H9 (cell line): ENCODE data around the gene GTF2H4. TPM values are rescaled to one million over a fixed set of nuclear protein-coding genes. Genes with fewer than 3 reads are reported as not detected.

Experiments used
- DNase-seq: peaks from one replicate; pipeline ENCODE4 v3.0.0-alpha.2; 2017
- H2AFZ ChIP-seq: one replicate; pipeline ENCODE4 v1.6.1; 2013; ENCODE audit warnings: mild to moderate bottlenecking, low read length, control low read depth, moderate library complexity
- H2AK5ac ChIP-seq: 2 replicates; pipeline ENCODE4 v1.6.1; 2013; ENCODE audit warnings: low read length, control low read depth, mixed read lengths; ENCODE audit not compliant: insufficient read length
- H2BK120ac ChIP-seq: one replicate; pipeline ENCODE4 v1.6.1; 2013; ENCODE audit warnings: low read depth, mild to moderate bottlenecking, low read length, control low read depth, inconsistent platforms; ENCODE audit not compliant: poor library complexity, severe bottlenecking
- H2BK12ac ChIP-seq: 2 replicates; pipeline ENCODE4 v1.6.1; 2013; ENCODE audit warnings: low read length, control low read depth, mixed read lengths, low read depth; ENCODE audit not compliant: insufficient read length
- H2BK15ac ChIP-seq: 2 replicates; pipeline ENCODE4 v1.6.1; 2013; ENCODE audit warnings: low read depth, low read length, control low read depth
- H2BK20ac ChIP-seq: one replicate; pipeline ENCODE4 v1.6.1; 2013; ENCODE audit warnings: low read depth, mild to moderate bottlenecking, low read length, control low read depth, inconsistent platforms; ENCODE audit not compliant: poor library complexity, severe bottlenecking
- H2BK5ac ChIP-seq: 2 replicates; pipeline ENCODE4 v1.6.1; 2013; ENCODE audit warnings: low read length, control low read depth, mixed read lengths; ENCODE audit not compliant: insufficient read length
- H3K14ac ChIP-seq: 2 replicates; pipeline ENCODE4 v1.6.1; 2013; ENCODE audit warnings: low read length, control low read depth; ENCODE audit not compliant: insufficient read depth
- H3K18ac ChIP-seq: 2 replicates; pipeline ENCODE4 v1.6.1; 2013; ENCODE audit warnings: low read depth, mild to moderate bottlenecking, mixed read lengths, low read length, control low read depth; ENCODE audit not compliant: insufficient read length
- H3K23ac ChIP-seq: 2 replicates; pipeline ENCODE4 v1.6.1; 2013; ENCODE audit warnings: low read length, control low read depth, mixed read lengths, low read depth; ENCODE audit not compliant: insufficient read length
- H3K23me2 ChIP-seq: 2 replicates; pipeline ENCODE4 v1.6.1; 2013; ENCODE audit warnings: low read depth, mild to moderate bottlenecking, mixed read lengths, low read length, control low read depth; ENCODE audit not compliant: insufficient read length, poor library complexity, severe bottlenecking
- H3K27ac ChIP-seq: 2 replicates; pipeline ENCODE4 v1.5.1; 2013; ENCODE audit warnings: low read length, control low read depth, mixed read lengths, low read depth; ENCODE audit not compliant: insufficient read length
- H3K27me3 ChIP-seq: 2 replicates; pipeline ENCODE4 v1.6.1; 2013; ENCODE audit warnings: low read length, control low read depth, inconsistent platforms; ENCODE audit not compliant: insufficient read depth
- H3K4ac ChIP-seq: 2 replicates; pipeline ENCODE4 v1.6.1; 2013; ENCODE audit warnings: low read depth, mild to moderate bottlenecking, control low read depth, inconsistent platforms, low read length, moderate library complexity
- H3K4me1 ChIP-seq: 2 replicates; pipeline ENCODE4 v1.6.1; 2013; ENCODE audit warnings: low read length, control low read depth, inconsistent platforms; ENCODE audit not compliant: insufficient read depth
- H3K4me2 ChIP-seq: 2 replicates; pipeline ENCODE4 v1.6.1; 2013; ENCODE audit warnings: low read length, control low read depth, mixed read lengths; ENCODE audit not compliant: insufficient read length, insufficient read depth
- H3K56ac ChIP-seq: 2 replicates; pipeline ENCODE4 v1.6.1; 2013; ENCODE audit warnings: low read depth, mild to moderate bottlenecking, mixed read lengths, low read length, control low read depth; ENCODE audit not compliant: insufficient read length
- H3K79me1 ChIP-seq: 2 replicates; pipeline ENCODE4 v1.6.1; 2013; ENCODE audit warnings: low read depth, mild to moderate bottlenecking, moderate library complexity, low read length, control low read depth, inconsistent platforms; ENCODE audit not compliant: insufficient read depth, poor library complexity, severe bottlenecking
- H3K79me2 ChIP-seq: 2 replicates; pipeline ENCODE4 v1.6.1; 2013; ENCODE audit warnings: low read length, control low read depth, inconsistent platforms; ENCODE audit not compliant: insufficient read depth
- H3K9ac ChIP-seq: 2 replicates; pipeline ENCODE4 v1.6.1; 2013; ENCODE audit warnings: low read length, control low read depth, mixed read lengths; ENCODE audit not compliant: insufficient read length; ENCODE audit errors: extremely low read depth
- H3K9me3 ChIP-seq: one replicate; pipeline ENCODE4 v1.6.1; 2013; ENCODE audit warnings: low read depth, low read length, inconsistent platforms; ENCODE audit not compliant: control insufficient read depth
- H3T11ph ChIP-seq: one replicate; pipeline ENCODE4 v1.6.1; 2013; ENCODE audit warnings: mild to moderate bottlenecking, low read length, control low read depth, inconsistent platforms
- H4K20me1 ChIP-seq: one replicate; pipeline ENCODE4 v1.6.1; 2013; ENCODE audit not compliant: control insufficient read depth, insufficient read length, insufficient read depth
- H4K5ac ChIP-seq: 2 replicates; pipeline ENCODE4 v1.6.1; 2013; ENCODE audit warnings: low read depth, mild to moderate bottlenecking, mixed read lengths, low read length, control low read depth; ENCODE audit not compliant: insufficient read length
- H4K8ac ChIP-seq: replicated peaks from 2 replicates; pipeline ENCODE4 v1.6.1; 2013; ENCODE audit warnings: low read length, control low read depth, mixed read lengths, low read depth; ENCODE audit not compliant: insufficient read length
- H4K91ac ChIP-seq: 2 replicates; pipeline ENCODE4 v1.6.1; 2013; ENCODE audit warnings: low read depth, mild to moderate bottlenecking, moderate library complexity, mixed read lengths, low read length, control low read depth; ENCODE audit not compliant: insufficient read length
- H3K27ac Mint-ChIP-seq, 3 experiments: 2 replicates in 2 of 3; 3 replicates in 1 of 3; pipeline ENCODE4 v1.8.0; 2020 to 2021; ENCODE audit warnings: mixed read lengths in 3 of 3, mild to moderate bottlenecking in 1 of 3, moderate library complexity in 1 of 3
- H3K27me3 Mint-ChIP-seq: 2 replicates; pipeline ENCODE4 v1.8.0; 2021; ENCODE audit warnings: low read depth, mild to moderate bottlenecking, moderate library complexity, mixed read lengths
- H3K36me3 Mint-ChIP-seq, 3 experiments: 2 replicates in 2 of 3; 3 replicates in 1 of 3; pipeline ENCODE4 v1.8.0; 2020 to 2021; ENCODE audit warnings: low read depth in 3 of 3, mixed read lengths in 3 of 3; ENCODE audit not compliant: insufficient read depth in 1 of 3
- H3K4me1 Mint-ChIP-seq, 2 experiments: 2 replicates each; pipeline ENCODE4 v1.8.0; 2020; ENCODE audit warnings: mixed read lengths in 2 of 2
- H3K4me3 Mint-ChIP-seq, 2 experiments: 2 replicates in 1 of 2; 3 replicates in 1 of 2; pipeline ENCODE4 v1.8.0; 2020 to 2021; ENCODE audit warnings: mild to moderate bottlenecking in 2 of 2, mixed read lengths in 2 of 2, moderate library complexity in 1 of 2
- H3K9me3 Mint-ChIP-seq, 2 experiments: 2 replicates in 1 of 2; 3 replicates in 1 of 2; pipeline ENCODE4 v1.8.0; 2020; ENCODE audit warnings: mild to moderate bottlenecking in 2 of 2, mixed read lengths in 2 of 2, moderate library complexity in 1 of 2
- CTCF ChIP-seq: fragments of 200-600 bp; sonication (generic); conservative IDR thresholded peaks from 3 replicates; pipeline ENCODE4 v1.8.0; 2021; ENCODE audit warnings: antibody characterized with exemption, mild to moderate bottlenecking
- WGBS: extraction: QIAGEN DNeasy Blood & Tissue Kit; methylation state at CpG from one replicate; pipeline ENCODE4 v1.1.7; 2013; ENCODE audit warnings: missing lambda C conversion rate, low lambda C conversion rate, mixed read lengths; ENCODE audit not compliant: insufficient read length; ENCODE audit errors: extremely low coverage; 5-methylcytosine and 5-hydroxymethylcytosine counted together
- total RNA-seq: library from RNA; stranded (reverse); gene quantifications from 2 replicates; pipeline ENCODE4 v1.2.1, GENCODE V29; 2021

The GTF2H4 gene
- total RNA-seq, 1 experiment from 2014 or later = 60.8 TPM

DNA sequence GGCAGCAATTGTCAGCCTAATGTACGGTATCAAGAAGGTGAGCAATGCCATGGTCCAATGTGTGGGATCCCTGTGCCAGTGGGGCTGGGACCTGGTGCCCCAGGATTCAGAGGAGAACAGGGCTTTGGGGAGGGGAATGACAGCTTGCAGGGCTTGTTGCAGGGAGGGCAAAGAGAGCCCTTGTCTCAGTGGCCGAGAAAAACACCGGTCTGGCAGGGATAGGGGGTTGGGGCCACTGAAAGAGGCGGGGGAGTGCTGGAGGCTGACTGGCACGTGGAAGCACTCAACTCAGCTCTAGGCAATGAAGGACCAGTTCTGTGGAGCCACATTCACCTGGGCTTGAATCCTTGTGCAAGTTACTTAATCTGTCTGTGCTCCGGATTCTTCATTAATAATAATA, 29.3 kb downstream of the GTF2H4 start:
- no peak overlapping the region for H2AFZ ChIP-seq
- H4K91ac ChIP-seq = no peak overlapping the region
- no peak overlapping the region for H4K8ac ChIP-seq
- Mint-ChIP-seq H3K27me3 (peaks cover 6% of the 10 kb centered on the region), H3K36me3 (no peaks in the 10 kb centered on the region), H3K4me1 (peaks cover 22 to 38% of the 10 kb centered on the region in 2 experiments), H3K27ac (peak overlapping the region in 1 of 3 experiments; percentile 84; a peak in 2 of 7 replicates), H3K4me3 (no peak overlapping the region), H3K9me3 (no peaks in the 10 kb centered on the region)
- no peak overlapping the region for H3K56ac ChIP-seq
- H2AK5ac ChIP-seq = no peak overlapping the region
- TF ChIP-seq CTCF = no peak
- no peak overlapping the region for H3K27ac ChIP-seq
- no peak overlapping the region; the same call in 1 of the 2 replicates for H3K14ac ChIP-seq
- no peak overlapping the region for H2BK120ac ChIP-seq
- no peak for DNase-seq
- H3K27me3 ChIP-seq = no peaks in the 10 kb centered on the region; the same call in 1 of the 2 replicates
- H3K23ac ChIP-seq = no peak overlapping the region
- peaks cover 5% of the 10 kb centered on the region; the same call in 1 of the 2 replicates for H3K4me1 ChIP-seq
- H3T11ph ChIP-seq = no peak overlapping the region
- H3K9ac ChIP-seq = no peak overlapping the region
- no peak overlapping the region for H3K4me2 ChIP-seq
- H3K23me2 ChIP-seq = no peaks in the 10 kb centered on the region
- H4K5ac ChIP-seq = no peak overlapping the region
- no peaks in the 10 kb centered on the region for H3K9me3 ChIP-seq
- no peak overlapping the region for H3K4ac ChIP-seq
- H4K20me1 ChIP-seq = no peaks in the 10 kb centered on the region
- no CpG with 5 or more reads among the region's 6 CpGs for WGBS
- no peaks in the 10 kb centered on the region for H3K79me2 ChIP-seq
- H2BK12ac ChIP-seq = no peak overlapping the region
- no peaks in the 10 kb centered on the region for H3K79me1 ChIP-seq
- no peak overlapping the region for H2BK5ac ChIP-seq
- H2BK20ac ChIP-seq = no peak overlapping the region
- no peak overlapping the region for H2BK15ac ChIP-seq
- H3K18ac ChIP-seq = no peak overlapping the region
